Measurements from ENCODE around the gene DHCR24.

Gene DHCR24

GRCh38 chr1:54885807-54886723 is 930 bp downstream of the DHCR24 start (continued):
- TF ChIP-seq PATZ1 (tag by site-specific recombination; IDR thresholded peaks at IDR 0.05), result peak; percentile 58
- peak; percentile 20; the same call in 1 of the 2 replicates for TF ChIP-seq ZNF585B (tag by site-specific recombination; IDR thresholded peaks at IDR 0.05)
- no peak for TF ChIP-seq FEZF1 (tag by site-specific recombination; IDR thresholded peaks at IDR 0.05)
- peak; percentile 86 for TF ChIP-seq SP2 (tag by site-specific recombination; IDR thresholded peaks at IDR 0.05)
- peak; percentile 62; the same call in 1 of the 2 replicates for TF ChIP-seq SCRT1 (tag by site-specific recombination; IDR thresholded peaks at IDR 0.05; ENCODE audit: borderline replicate concordance)
- no peak for TF ChIP-seq ZNF785 (tag by site-specific recombination; IDR thresholded peaks at IDR 0.05)
- no peak for TF ChIP-seq ZNF488 (tag by site-specific recombination; IDR thresholded peaks at IDR 0.05)
- TF ChIP-seq ZFHX2 (tag by site-specific recombination; conservative IDR thresholded peaks at IDR 0.05), result peak; percentile 92
- peak; percentile 36; the same call in 1 of the 2 replicates for TF ChIP-seq ZNF341 (tag by site-specific recombination; IDR thresholded peaks at IDR 0.05; ENCODE audit: low read depth)
- TF ChIP-seq SP3 (tag by site-specific recombination; IDR thresholded peaks at IDR 0.05), result peak; percentile 82
- TF ChIP-seq ZNF510 (tag by site-specific recombination; IDR thresholded peaks at IDR 0.05; ENCODE audit: insufficient replicate concordance), result no peak
- TF ChIP-seq ZEB2 (tag by site-specific recombination; IDR thresholded peaks at IDR 0.05), result 0 out of 2 replicates have a peak, but pooled peaks have one; percentile 32
- TF ChIP-seq ZNF530 (tag by site-specific recombination; IDR thresholded peaks at IDR 0.05; ENCODE audit: low read depth), result no peak
- no peak for TF ChIP-seq SETDB1 (IDR thresholded peaks at IDR 0.05; ENCODE audit: insufficient read length, low read length)
- 0 out of 2 replicates have a peak, but pooled peaks have one; percentile 13 for TF ChIP-seq IKZF3 (tag by site-specific recombination; IDR thresholded peaks at IDR 0.05)
- TF ChIP-seq PRDM4 (tag by site-specific recombination; IDR thresholded peaks at IDR 0.05), result peak; percentile 94
- TF ChIP-seq PRDM10 (tag by site-specific recombination; IDR thresholded peaks at IDR 0.05), result peak; percentile 80
- TF ChIP-seq EGR2 (tag by site-specific recombination; IDR thresholded peaks at IDR 0.05; ENCODE audit: low read depth), result peak; percentile 89
- peak; percentile 60 for TF ChIP-seq KLF16 (tag by site-specific recombination; IDR thresholded peaks at IDR 0.05)
- TF ChIP-seq OSR2 (tag by site-specific recombination; IDR thresholded peaks at IDR 0.05), result peak; percentile 23; the same call in 1 of the 2 replicates
- peak; percentile 91 for TF ChIP-seq ZNF76 (tag by site-specific recombination; IDR thresholded peaks at IDR 0.05; ENCODE audit: borderline replicate concordance, low read depth)
- no peak for TF ChIP-seq ZNF670 (tag by site-specific recombination; IDR thresholded peaks at IDR 0.05; ENCODE audit: low read depth)
- TF ChIP-seq ZNF704 (tag by site-specific recombination; IDR thresholded peaks at IDR 0.05), result no peak
- TF ChIP-seq ZNF398 (tag by site-specific recombination; IDR thresholded peaks at IDR 0.05), result peak; percentile 76

All from HEK293 (cell line).